IMR-90 (cell line): ENCODE measurements around the gene IGLL1. TPM values are rescaled to one million over a fixed set of nuclear protein-coding genes. Genes with fewer than 3 reads are reported as not detected.

Experiments used
- ATAC-seq: fragments of 200-7000 bp; cut with Tn5 transposase; 2 replicates; pipeline ENCODE4 v1.9.1; 2020; ENCODE audit warnings: low read depth, mild to moderate bottlenecking, moderate library complexity
- BruUV-seq: library from RNA; stranded (reverse); fragments of 400-500 nt; replicated peaks from 2 replicates; lab custom pipeline; 2021; lab: Mats Ljungman, UMichigan
- CTCF ChIA-PET: fragments of 300-600 bp; formaldehyde crosslinking; extraction: SDS; loops from one replicate; lab custom pipeline; 2021; ENCODE audit warnings: antibody characterized with exemption; lab: Yijun Ruan, JAX
- POLR2A ChIA-PET: fragments of 300-600 bp; sonication (Branson Sonifier 250); formaldehyde crosslinking; loops from one replicate; lab custom pipeline; 2022; ENCODE audit warnings: antibody characterized with exemption; ENCODE audit not compliant: unreplicated experiment; lab: Charles Lee
- DNase-seq: peaks from one replicate; pipeline ENCODE4 v3.0.0; 2013
- H2AFZ ChIP-seq: replicated peaks from 2 replicates; pipeline ENCODE3; 2013; ENCODE audit warnings: low read length, mild to moderate bottlenecking; ENCODE audit not compliant: poor library complexity
- H2AK5ac ChIP-seq: 2 replicates; pipeline ENCODE4 v1.6.1; 2013; ENCODE audit warnings: low read depth, low read length, inconsistent platforms
- H2AK9ac ChIP-seq: replicated peaks from 2 replicates; pipeline ENCODE3; 2013; ENCODE audit warnings: mild to moderate bottlenecking, low read depth, low read length, moderate library complexity; ENCODE audit not compliant: poor library complexity
- H2BK120ac ChIP-seq: 2 replicates; pipeline ENCODE4 v1.6.1; 2013; ENCODE audit warnings: low read depth, low read length, inconsistent platforms
- H2BK15ac ChIP-seq: 3 replicates; pipeline ENCODE4 v1.6.1; 2013; ENCODE audit warnings: low read depth, low read length, inconsistent platforms
- H2BK20ac ChIP-seq: 2 replicates; pipeline ENCODE4 v1.6.1; 2013; ENCODE audit warnings: low read depth, mild to moderate bottlenecking, inconsistent platforms, low read length, moderate library complexity
- H2BK5ac ChIP-seq: 2 replicates; pipeline ENCODE4 v1.6.1; 2013; ENCODE audit warnings: mild to moderate bottlenecking, low read depth, low read length, inconsistent platforms; ENCODE audit not compliant: poor library complexity, severe bottlenecking
- H3K14ac ChIP-seq: replicated peaks from 2 replicates; pipeline ENCODE4 v1.6.1; 2013; ENCODE audit warnings: low read depth, low read length, inconsistent platforms
- H3K18ac ChIP-seq: 2 replicates; pipeline ENCODE4 v1.6.1; 2013; ENCODE audit warnings: low read depth, low read length, control low read depth
- H3K23ac ChIP-seq: 2 replicates; pipeline ENCODE4 v1.6.1; 2013; ENCODE audit warnings: low read depth, low read length, inconsistent platforms
- H3K27ac ChIP-seq: 2 replicates; pipeline ENCODE4 v1.5.1; 2013; ENCODE audit warnings: mild to moderate bottlenecking, control low read depth, low read length; ENCODE audit not compliant: insufficient read depth
- H3K27me3 ChIP-seq: 2 replicates; pipeline ENCODE4 v1.6.1; 2013; ENCODE audit warnings: low read length; ENCODE audit not compliant: control insufficient read depth, insufficient read depth
- H3K36me3 ChIP-seq: 2 replicates; pipeline ENCODE4 v1.6.1; 2013; ENCODE audit warnings: low read length, mixed read lengths; ENCODE audit not compliant: control insufficient read depth, insufficient read depth
- H3K4ac ChIP-seq: 2 replicates; pipeline ENCODE4 v1.6.1; 2013; ENCODE audit warnings: low read depth, low read length, inconsistent platforms
- H3K4me1 ChIP-seq: 2 replicates; pipeline ENCODE4 v1.6.1; 2013; ENCODE audit warnings: low read length, mixed read lengths; ENCODE audit not compliant: control insufficient read depth, insufficient read depth
- H3K4me2 ChIP-seq: 2 replicates; pipeline ENCODE4 v1.6.1; 2013; ENCODE audit warnings: low read depth, mild to moderate bottlenecking, control low read depth, low read length, moderate library complexity
- H3K4me3 ChIP-seq: 2 replicates; pipeline ENCODE4 v1.5.1; 2013; ENCODE audit warnings: low read depth, mild to moderate bottlenecking, control low read depth, low read length, moderate library complexity; ENCODE audit not compliant: insufficient read depth
- H3K56ac ChIP-seq: 2 replicates; pipeline ENCODE4 v1.6.1; 2013; ENCODE audit warnings: low read length, inconsistent platforms; ENCODE audit not compliant: insufficient read depth; ENCODE audit errors: extremely low read depth
- H3K79me1 ChIP-seq, 2 experiments: 2 replicates each; pipeline ENCODE4 v1.6.1; 2013; ENCODE audit warnings: low read length in 2 of 2, inconsistent platforms in 1 of 2, low read depth in 1 of 2
- H3K9ac ChIP-seq: 2 replicates; pipeline ENCODE4 v1.6.1; 2013; ENCODE audit warnings: low read depth, low read length, control low read depth
- H3K9me1 ChIP-seq: 2 replicates; pipeline ENCODE4 v1.6.1; 2013; ENCODE audit warnings: low read length, inconsistent platforms; ENCODE audit not compliant: insufficient read depth
- H3K9me3 ChIP-seq: 2 replicates; pipeline ENCODE4 v1.6.1; 2013; ENCODE audit warnings: low read length; ENCODE audit not compliant: control insufficient read depth, insufficient read depth
- H4K20me1 ChIP-seq: 2 replicates; pipeline ENCODE4 v1.6.1; 2013; ENCODE audit warnings: low read length, inconsistent platforms; ENCODE audit not compliant: insufficient read depth
- H4K5ac ChIP-seq: 2 replicates; pipeline ENCODE4 v1.6.1; 2013; ENCODE audit warnings: mild to moderate bottlenecking, low read depth, low read length, control low read depth
- H4K8ac ChIP-seq, 2 experiments: 2 replicates each; pipeline ENCODE4 v1.6.1; 2013; ENCODE audit warnings: low read depth in 2 of 2, low read length in 2 of 2, control low read depth in 1 of 2, inconsistent platforms in 1 of 2
- H4K91ac ChIP-seq: 2 replicates; pipeline ENCODE4 v1.6.1; 2013; ENCODE audit warnings: low read depth, low read length, inconsistent platforms; ENCODE audit not compliant: insufficient read depth
- BHLHE40 ChIP-seq: fragments of 150-350 bp; IDR thresholded peaks from 2 replicates; pipeline ENCODE4 v1.6.1; 2016; ENCODE audit warnings: mild to moderate bottlenecking, low read depth, low read length
- CEBPB ChIP-seq: IDR thresholded peaks from 2 replicates; pipeline ENCODE4 v1.6.1; 2012; ENCODE audit warnings: low read depth, low read length, improper control_type of control experiment
- CHD1 ChIP-seq: IDR thresholded peaks from 2 replicates; pipeline ENCODE4 v1.6.1; 2012; ENCODE audit warnings: low read depth, low read length, improper control_type of control experiment
- CTCF ChIP-seq: conservative IDR thresholded peaks from 2 replicates; pipeline ENCODE4 v1.5.1; 2012; ENCODE audit warnings: mild to moderate bottlenecking, low read depth, low read length, improper control_type of control experiment
- ELK1 ChIP-seq: fragments of 150-350 bp; IDR thresholded peaks from 2 replicates; pipeline ENCODE4 v1.6.1; 2016; ENCODE audit warnings: low read depth, mild to moderate bottlenecking, low read length, moderate library complexity, borderline replicate concordance
- MAFK ChIP-seq: IDR thresholded peaks from 2 replicates; pipeline ENCODE4 v1.6.1; 2012; ENCODE audit warnings: low read depth, low read length, improper control_type of control experiment
- MAZ ChIP-seq: IDR thresholded peaks from 2 replicates; pipeline ENCODE4 v1.6.1; 2012; ENCODE audit warnings: low read depth, mild to moderate bottlenecking, low read length, improper control_type of control experiment, moderate library complexity, borderline replicate concordance
- MXI1 ChIP-seq: IDR thresholded peaks from 2 replicates; pipeline ENCODE4 v1.6.1; 2012; ENCODE audit warnings: low read depth, mild to moderate bottlenecking, low read length, moderate library complexity, borderline replicate concordance
- POLR2A ChIP-seq: IDR thresholded peaks from 2 replicates; pipeline ENCODE4 v1.6.1; 2012; ENCODE audit warnings: mild to moderate bottlenecking, low read depth, low read length
- RAD21 ChIP-seq: IDR thresholded peaks from 2 replicates; pipeline ENCODE4 v1.6.1; 2012; ENCODE audit warnings: low read length, improper control_type of control experiment
- RFX5 ChIP-seq: IDR thresholded peaks from 2 replicates; pipeline ENCODE4 v1.8.0; 2012; ENCODE audit warnings: low read depth, mild to moderate bottlenecking, low read length, moderate library complexity
- SMC3 ChIP-seq: fragments of 150-350 bp; IDR thresholded peaks from 2 replicates; pipeline ENCODE4 v1.6.1; 2016; ENCODE audit warnings: low read depth, mild to moderate bottlenecking, antibody characterized with exemption, low read length, moderate library complexity
- WGBS, 2 experiments: methylation state at CpG; one replicate each; pipeline versions ENCODE4 v1.1.5 to v1.1.7; 2013; ENCODE audit warnings: missing lambda C conversion rate in 2 of 2; ENCODE audit not compliant: insufficient read length in 1 of 2; ENCODE audit errors: extremely low coverage in 2 of 2; 5-methylcytosine and 5-hydroxymethylcytosine counted together
- dilution Hi-C: fragments of 300-500 bp; cut with HindIII; formaldehyde crosslinking; loops from one replicate; pipeline ENCODE4 v1.14.3; 2018; ENCODE audit warnings: low sequenced_read_pairs; ENCODE audit not compliant: unreplicated experiment
- in situ Hi-C: fragments of 300-500 bp; cut with MboI; formaldehyde crosslinking; loops from 3 replicates; pipeline ENCODE4 v1.14.3; 2019; ENCODE audit warnings: low sequenced_read_pairs, inconsistent platforms, mixed read lengths
- intact Hi-C: fragments of 100-400 bp; cut with micrococcal nuclease; formaldehyde crosslinking; loops from 2 replicates; pipeline ENCODE4 v1.10.0; 2022
- polyA plus RNA-seq, 3 experiments: library from polyadenylated mRNA; depleted of rRNA; stranded (reverse); fragments of >200 nt; gene quantifications; 2 replicates each; pipeline ENCODE4 v1.2.3, GENCODE V29; 2012; ENCODE audit warnings: low replicate concordance in 1 of 3
- total RNA-seq: library from RNA; depleted of rRNA; stranded (reverse); fragments of >200 nt; gene quantifications from 2 replicates; pipeline ENCODE4 v1.2.3, GENCODE V29; 2012
- TF ChIP-seq, protein P1 (sequence below): fragments of 150-350 bp; IDR thresholded peaks from 2 replicates; pipeline ENCODE4 v1.6.1; 2017; ENCODE audit warnings: mild to moderate bottlenecking, antibody characterized with exemption, low read length, low read depth

IGLL1 gene
- total and polyA plus RNA-seq, 2 of the 4 experiments (the other 2 are of a cell fraction): not detected

DNA sequence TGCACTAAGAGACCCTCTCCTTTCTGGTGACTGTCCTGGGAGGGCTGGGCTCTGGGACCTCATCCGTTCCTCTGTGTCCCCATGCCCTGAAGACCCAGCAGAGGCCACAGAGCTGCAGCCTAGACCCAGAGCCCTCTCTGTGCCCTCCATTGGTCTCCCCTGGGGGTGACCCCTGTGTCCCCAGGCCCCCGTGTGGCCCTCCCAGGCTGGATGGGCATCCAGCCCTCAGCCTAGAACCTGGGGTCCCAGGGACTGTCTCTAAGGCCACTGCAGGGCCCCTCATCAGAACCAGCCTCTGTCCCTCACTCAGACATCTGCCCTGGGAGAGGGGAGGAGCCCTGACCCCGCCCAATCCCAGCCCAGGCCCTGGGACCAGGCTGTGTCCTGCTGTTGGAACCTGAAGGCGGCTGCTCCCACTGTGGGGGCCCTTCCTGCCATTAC, 5.7 kb downstream of the IGLL1 start:
- Histone ChIP-seq H2AK9ac (no peak overlapping the region), H2BK20ac (no peak overlapping the region), H2AK5ac (no peak overlapping the region), H3K4me2 (no peak overlapping the region), H4K20me1 (no peaks in the 10 kb centered on the region), H3K4ac (no peak overlapping the region), H3K14ac (no peak overlapping the region), H2BK120ac (no peak overlapping the region), H2BK5ac (no peak overlapping the region), H3K4me3 (no peak overlapping the region), H2BK15ac (no peak overlapping the region), H3K9ac (no peak overlapping the region), H3K18ac (no peak overlapping the region), H3K79me1 (no peaks in the 10 kb centered on the region), H3K23ac (no peak overlapping the region), H3K27me3 (peaks cover 8% of the 10 kb centered on the region), H4K91ac (no peak overlapping the region), H3K27ac (no peak overlapping the region), H4K8ac (no peak overlapping the region), H3K4me1 (no peaks in the 10 kb centered on the region), H3K36me3 (no peaks in the 10 kb centered on the region), H2AFZ (no peak overlapping the region), H4K5ac (no peak overlapping the region), H3K56ac (no peak overlapping the region), H3K9me3 (no peaks in the 10 kb centered on the region), H3K9me1 (no peaks in the 10 kb centered on the region)
- CTCF ChIA-PET: no interaction called here
- DNase-seq (no peak), ATAC-seq (no peak)
- dilution Hi-C loops: no loop called here
- intact Hi-C loops: no loop called here
- BruUV-seq: no TSS peak
- in situ Hi-C loops: no loop called here
- WGBS, 2 experiments: no CpG with 5 or more reads among the region's 4 CpGs
- POLR2A ChIA-PET: no interaction called here
- TF ChIP-seq RAD21 (no peak), CHD1 (no peak), MAZ (no peak), CEBPB (no peak), BHLHE40 (no peak), RFX5 (no peak), CTCF (no peak), MAFK (no peak), ELK1 (no peak), SMC3 (no peak), MXI1 (no peak), POLR2A (no peak)
- TF ChIP-seq, protein P1, sequence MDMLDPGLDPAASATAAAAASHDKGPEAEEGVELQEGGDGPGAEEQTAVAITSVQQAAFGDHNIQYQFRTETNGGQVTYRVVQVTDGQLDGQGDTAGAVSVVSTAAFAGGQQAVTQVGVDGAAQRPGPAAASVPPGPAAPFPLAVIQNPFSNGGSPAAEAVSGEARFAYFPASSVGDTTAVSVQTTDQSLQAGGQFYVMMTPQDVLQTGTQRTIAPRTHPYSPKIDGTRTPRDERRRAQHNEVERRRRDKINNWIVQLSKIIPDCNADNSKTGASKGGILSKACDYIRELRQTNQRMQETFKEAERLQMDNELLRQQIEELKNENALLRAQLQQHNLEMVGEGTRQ: no peak
